Mesenchymal stem cell (in vitro differentiated cells and primary cell): ENCODE measurements around the gene DCAF5.
A peak's percentile ranks its signal among the peaks of the same experiment; 100 is the strongest.
"Not testable (repeated sequence)": the region's sequence is repeated elsewhere in the genome, so short reads cannot be mapped to it uniquely, and the experiment has no call there.

Source experiments
- DNase-seq: peaks from one replicate; pipeline ENCODE4 v3.0.0-alpha.2; 2013
- H2AFZ ChIP-seq: one replicate; pipeline ENCODE4 v1.6.1; 2013; ENCODE audit warnings: low read depth, mild to moderate bottlenecking, control low read depth, inconsistent platforms, low read length, moderate library complexity
- H2AK5ac ChIP-seq: 2 replicates; pipeline ENCODE4 v1.6.1; 2013; ENCODE audit warnings: low read length, moderate library complexity, mild to moderate bottlenecking, inconsistent platforms; ENCODE audit not compliant: severe bottlenecking
- H2BK120ac ChIP-seq: one replicate; pipeline ENCODE4 v1.6.1; 2013; ENCODE audit warnings: low read depth, mild to moderate bottlenecking, inconsistent platforms, low read length, moderate library complexity
- H2BK12ac ChIP-seq, 2 experiments: one replicate each; pipeline ENCODE4 v1.6.1; 2013; ENCODE audit warnings: inconsistent platforms in 2 of 2, low read length in 2 of 2, mild to moderate bottlenecking in 2 of 2, moderate library complexity in 2 of 2, control low read depth in 1 of 2
- H2BK15ac ChIP-seq: one replicate; pipeline ENCODE4 v1.6.1; 2013; ENCODE audit warnings: mild to moderate bottlenecking, low read depth, inconsistent platforms; ENCODE audit not compliant: poor library complexity, severe bottlenecking
- H2BK5ac ChIP-seq: 2 replicates; pipeline ENCODE4 v1.6.1; 2013; ENCODE audit warnings: low read depth, mild to moderate bottlenecking, low read length, control low read depth, inconsistent platforms; ENCODE audit not compliant: poor library complexity, severe bottlenecking
- H3K14ac ChIP-seq, 2 experiments: one replicate each; pipeline ENCODE4 v1.6.1; 2013; ENCODE audit warnings: inconsistent platforms in 2 of 2, low read length in 2 of 2, control low read depth in 1 of 2, mild to moderate bottlenecking in 1 of 2, moderate library complexity in 1 of 2
- H3K18ac ChIP-seq, 2 experiments: one replicate each; pipeline ENCODE4 v1.6.1; 2013; ENCODE audit warnings: inconsistent platforms in 2 of 2, low read length in 2 of 2, control low read depth in 1 of 2, low read depth in 1 of 2, mild to moderate bottlenecking in 1 of 2
- H3K23ac ChIP-seq, 2 experiments: one replicate each; pipeline ENCODE4 v1.6.1; 2013; ENCODE audit warnings: inconsistent platforms in 2 of 2, low read length in 2 of 2, mild to moderate bottlenecking in 2 of 2, moderate library complexity in 2 of 2, control low read depth in 1 of 2
- H3K27ac ChIP-seq: 2 replicates; pipeline ENCODE4 v1.5.1; 2013; ENCODE audit warnings: mild to moderate bottlenecking, moderate library complexity, low read length, control low read depth, inconsistent platforms; ENCODE audit not compliant: poor library complexity, severe bottlenecking
- H3K27me3 ChIP-seq, 2 experiments: 2 replicates each; pipeline versions ENCODE4 v1.6.1 to v1.7.0; 2013; ENCODE audit warnings: low read length in 2 of 2, mild to moderate bottlenecking in 2 of 2, moderate library complexity in 2 of 2, control low read depth in 1 of 2, inconsistent platforms in 1 of 2; ENCODE audit not compliant: control insufficient read depth in 1 of 2, insufficient read depth in 1 of 2
- H3K36me3 ChIP-seq, 2 experiments: 2 replicates each; pipeline versions ENCODE4 v1.6.1 to v1.7.0; 2013; ENCODE audit warnings: low read length in 2 of 2, control low read depth in 1 of 2, inconsistent platforms in 1 of 2, low read depth in 1 of 2, mild to moderate bottlenecking in 1 of 2; ENCODE audit not compliant: insufficient read depth in 2 of 2, control insufficient read depth in 1 of 2
- H3K4ac ChIP-seq, 2 experiments: one replicate each; pipeline ENCODE4 v1.6.1; 2013; ENCODE audit warnings: inconsistent platforms in 2 of 2, low read length in 2 of 2, mild to moderate bottlenecking in 2 of 2, moderate library complexity in 2 of 2, control low read depth in 1 of 2, low read depth in 1 of 2
- H3K4me1 ChIP-seq: 2 replicates; pipeline ENCODE4 v1.6.1; 2013; ENCODE audit warnings: low read depth, low read length, control low read depth; ENCODE audit not compliant: control insufficient read depth, insufficient read depth
- H3K4me2 ChIP-seq: 2 replicates; pipeline ENCODE4 v1.6.1; 2013; ENCODE audit warnings: low read length, mild to moderate bottlenecking, inconsistent platforms; ENCODE audit not compliant: poor library complexity, severe bottlenecking
- H3K4me3 ChIP-seq, 2 experiments: 2 replicates each; pipeline versions ENCODE4 v1.5.1 to v1.7.0; 2013; ENCODE audit warnings: low read length in 2 of 2, mild to moderate bottlenecking in 2 of 2, control low read depth in 1 of 2, low read depth in 1 of 2; ENCODE audit not compliant: insufficient read depth in 1 of 2
- H3K79me1 ChIP-seq: replicated peaks from 2 replicates; pipeline ENCODE4 v1.6.1; 2013; ENCODE audit warnings: mild to moderate bottlenecking, control low read depth, low read length, inconsistent platforms; ENCODE audit not compliant: poor library complexity, severe bottlenecking
- H3K9ac ChIP-seq: 2 replicates; pipeline ENCODE4 v1.7.0; 2013; ENCODE audit warnings: mild to moderate bottlenecking, low read length, moderate library complexity
- H3K9me3 ChIP-seq: 2 replicates; pipeline ENCODE4 v1.7.0; 2013; ENCODE audit warnings: mild to moderate bottlenecking, low read length; ENCODE audit not compliant: control insufficient read depth
- H4K8ac ChIP-seq: one replicate; pipeline ENCODE4 v1.6.1; 2013; ENCODE audit warnings: inconsistent platforms, mild to moderate bottlenecking, low read length, moderate library complexity
- H4K91ac ChIP-seq: one replicate; pipeline ENCODE4 v1.6.1; 2013; ENCODE audit warnings: mild to moderate bottlenecking, low read length, inconsistent platforms
- WGBS: methylation state at CpG from one replicate; pipeline ENCODE4 v1.1.7; 2013; ENCODE audit warnings: mixed read lengths; 5-methylcytosine and 5-hydroxymethylcytosine counted together

DCAF5 gene

GRCh38 chr14:69068744-69069421 lies 84.0 kb downstream of the DCAF5 start:
- Histone ChIP-seq H3K27ac (peak overlapping the region; percentile 80), H3K27me3 (no peaks in the 10 kb centered on the region), H3K4me1 (peaks cover 1% of the 10 kb centered on the region), H2BK15ac (no peak overlapping the region), H2AK5ac (peak overlapping the region; percentile 99), H3K9me3 (no peaks in the 10 kb centered on the region), H3K18ac (peak overlapping the region; percentile 23 to 49), H2BK120ac (no peak overlapping the region), H2AFZ (no peak overlapping the region), H3K4me3 (no peak overlapping the region), H3K4ac (peak overlapping the region in 1 of 2 experiments; percentile 61), H2BK12ac (no peak overlapping the region), H2BK5ac (no peak overlapping the region), H4K91ac (no peak overlapping the region), H3K23ac (no peak overlapping the region), H3K14ac (no peak overlapping the region), H3K9ac (peak overlapping the region; percentile 68), H3K79me1 (peaks cover 12% of the 10 kb centered on the region), H3K4me2 (no peak overlapping the region), H3K36me3 (peaks cover 8 to 59% of the 10 kb centered on the region in 2 experiments), H4K8ac (no peak overlapping the region)
- DNase-seq = peak; percentile 75
- 41% methylated on average over 2 of the region's 2 CpGs for WGBS

- Histone ChIP-seq H4K8ac (no peak overlapping the region), H3K9me3 (no peaks in the 10 kb centered on the region), H2BK120ac (no peak overlapping the region), H3K4me1 (peaks cover 1% of the 10 kb centered on the region), H2BK5ac (no peak overlapping the region), H4K91ac (no peak overlapping the region), H3K4me3 (no peak overlapping the region), H3K4me2 (no peak overlapping the region), H2BK15ac (no peak overlapping the region), H3K18ac (no peak overlapping the region), H2BK12ac (no peak overlapping the region), H3K4ac (no peak overlapping the region), H3K9ac (no peak overlapping the region), H3K14ac (no peak overlapping the region), H3K36me3 (peaks cover 4 to 57% of the 10 kb centered on the region in 2 experiments), H3K79me1 (peaks cover 11% of the 10 kb centered on the region), H2AK5ac (no peak overlapping the region), H3K27me3 (no peaks in the 10 kb centered on the region), H3K27ac (no peak overlapping the region), H2AFZ (no peak overlapping the region), H3K23ac (no peak overlapping the region)
- 92% methylated on average over 3 of the region's 3 CpGs for WGBS
- no peak for DNase-seq
Observed at GRCh38 chr14:69066396-69067171, 86.3 kb downstream of the DCAF5 start.

GRCh38 chr14:69065934-69066333 lies 87.0 kb downstream of the DCAF5 start:
- H2AK5ac ChIP-seq, H3K4me1 ChIP-seq, H3K9me3 ChIP-seq, H2BK12ac ChIP-seq, H3K4me2 ChIP-seq, H3K9ac ChIP-seq, H3K27ac ChIP-seq, H2BK120ac ChIP-seq, DNase-seq, H4K91ac ChIP-seq, H3K27me3 ChIP-seq, H2BK5ac ChIP-seq, H2BK15ac ChIP-seq, H3K18ac ChIP-seq, H3K14ac ChIP-seq, H2AFZ ChIP-seq, H3K4me3 ChIP-seq, H3K23ac ChIP-seq, H4K8ac ChIP-seq, H3K4ac ChIP-seq: not testable (repeated sequence)
- Histone ChIP-seq H3K36me3 (peaks cover 6 to 57% of the 10 kb centered on the region in 2 experiments), H3K79me1 (peaks cover 11% of the 10 kb centered on the region)
- WGBS = 100% methylated on average over 2 of the region's 4 CpGs

- H3K9me3 ChIP-seq = no peaks in the 10 kb centered on the region
- no peak overlapping the region for H2AK5ac ChIP-seq
- no peak overlapping the region for H2BK15ac ChIP-seq
- H3K9ac ChIP-seq = no peak overlapping the region
- no peak overlapping the region for H3K4me3 ChIP-seq
- no peak overlapping the region for H3K18ac ChIP-seq
- H3K27me3 ChIP-seq = no peaks in the 10 kb centered on the region
- H2BK120ac ChIP-seq = no peak overlapping the region
- H2AFZ ChIP-seq = no peak overlapping the region
- H3K4me2 ChIP-seq = no peak overlapping the region
- H3K4me1 ChIP-seq = peaks cover 6% of the 10 kb centered on the region
- no peak for DNase-seq
- no peak overlapping the region for H3K23ac ChIP-seq
- no peak overlapping the region for H2BK5ac ChIP-seq
- peaks cover 11% of the 10 kb centered on the region for H3K79me1 ChIP-seq
- H4K91ac ChIP-seq = no peak overlapping the region
- no peak overlapping the region for H2BK12ac ChIP-seq
- H3K14ac ChIP-seq = no peak overlapping the region
- H3K36me3 ChIP-seq = peaks cover 11 to 52% of the 10 kb centered on the region in 2 experiments
- H3K4ac ChIP-seq = no peak overlapping the region
- no peak overlapping the region for H4K8ac ChIP-seq
- no peak overlapping the region for H3K27ac ChIP-seq
Observed at GRCh38 chr14:69064596-69064995, 88.3 kb downstream of the DCAF5 start.
